Mucosa of stomach (tissue), 1 donor: ENCODE measurements around the gene PDK2.

Experiments
- H3K27me3 ChIP-seq: one replicate; pipeline ENCODE4 v1.7.0; 2013; ENCODE audit warnings: mild to moderate bottlenecking, low read length; ENCODE audit not compliant: control insufficient read depth, insufficient read depth
- H3K36me3 ChIP-seq: one replicate; pipeline ENCODE4 v1.7.0; 2013; ENCODE audit warnings: low read length; ENCODE audit not compliant: control insufficient read depth, insufficient read depth
- H3K4me1 ChIP-seq: one replicate; pipeline ENCODE4 v1.7.0; 2013; ENCODE audit warnings: mild to moderate bottlenecking, low read length; ENCODE audit not compliant: control insufficient read depth, insufficient read depth
- H3K4me3 ChIP-seq: one replicate; pipeline ENCODE4 v1.7.0; 2013; ENCODE audit warnings: low read length
- H3K9ac ChIP-seq: one replicate; pipeline ENCODE4 v1.7.0; 2013; ENCODE audit warnings: mild to moderate bottlenecking, low read length, moderate library complexity
- H3K9me3 ChIP-seq: one replicate; pipeline ENCODE4 v1.7.0; 2013; ENCODE audit warnings: mild to moderate bottlenecking, low read length, moderate library complexity; ENCODE audit not compliant: control insufficient read depth
- donor health status: Pancreatic carcinoma.

PDK2 gene

DNA sequence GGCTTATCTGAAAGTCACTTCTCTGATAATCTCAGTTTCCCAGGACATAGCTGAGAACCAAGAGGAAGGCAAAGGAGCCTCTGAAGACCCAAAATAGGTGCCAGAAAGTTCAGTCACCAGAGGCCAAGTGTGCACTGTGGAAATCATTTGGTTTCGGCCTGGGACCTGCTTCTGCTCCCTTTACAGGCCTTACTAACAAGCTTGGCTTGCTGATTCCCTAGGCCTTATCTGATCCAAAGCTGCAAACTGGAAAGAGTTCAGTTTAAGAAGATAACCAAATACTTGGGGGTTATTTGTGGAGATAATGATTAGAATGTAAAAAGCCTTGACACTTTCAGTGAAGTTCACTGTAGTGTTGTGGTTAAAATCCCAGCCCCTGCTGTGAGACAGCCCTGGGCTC, 22.2 kb upstream of the PDK2 start:
- Histone ChIP-seq H3K4me3 (no peak overlapping the region), H3K4me1 (no peaks in the 10 kb centered on the region), H3K27me3 (no peaks in the 10 kb centered on the region), H3K9me3 (no peaks in the 10 kb centered on the region), H3K36me3 (peaks cover 20% of the 10 kb centered on the region), H3K9ac (no peak overlapping the region)

DNA sequence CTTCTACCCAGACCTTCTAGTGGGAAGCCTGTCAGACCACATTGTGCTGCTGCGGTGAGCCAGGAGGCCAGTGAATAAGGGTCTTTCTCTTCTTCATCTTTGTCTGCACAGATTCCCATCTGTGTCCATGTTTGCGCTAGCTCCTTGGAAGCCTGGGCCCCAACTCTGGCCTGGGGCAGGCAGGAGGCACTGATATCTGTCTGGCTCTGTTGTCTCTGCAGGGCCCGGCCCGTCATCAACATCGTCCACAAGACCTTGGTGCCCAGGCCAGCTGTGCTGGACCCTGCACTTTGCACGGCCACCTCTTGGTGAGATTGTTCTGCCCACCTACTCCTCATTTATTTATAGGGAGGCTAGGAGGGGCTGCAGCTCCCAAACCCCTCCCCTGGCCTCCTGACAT, 20.9 kb upstream of the PDK2 start:
- Histone ChIP-seq H3K27me3 (no peaks in the 10 kb centered on the region), H3K9ac (no peak overlapping the region), H3K36me3 (peaks cover 31% of the 10 kb centered on the region), H3K9me3 (no peaks in the 10 kb centered on the region), H3K4me1 (peaks cover 3% of the 10 kb centered on the region), H3K4me3 (no peak overlapping the region)

DNA sequence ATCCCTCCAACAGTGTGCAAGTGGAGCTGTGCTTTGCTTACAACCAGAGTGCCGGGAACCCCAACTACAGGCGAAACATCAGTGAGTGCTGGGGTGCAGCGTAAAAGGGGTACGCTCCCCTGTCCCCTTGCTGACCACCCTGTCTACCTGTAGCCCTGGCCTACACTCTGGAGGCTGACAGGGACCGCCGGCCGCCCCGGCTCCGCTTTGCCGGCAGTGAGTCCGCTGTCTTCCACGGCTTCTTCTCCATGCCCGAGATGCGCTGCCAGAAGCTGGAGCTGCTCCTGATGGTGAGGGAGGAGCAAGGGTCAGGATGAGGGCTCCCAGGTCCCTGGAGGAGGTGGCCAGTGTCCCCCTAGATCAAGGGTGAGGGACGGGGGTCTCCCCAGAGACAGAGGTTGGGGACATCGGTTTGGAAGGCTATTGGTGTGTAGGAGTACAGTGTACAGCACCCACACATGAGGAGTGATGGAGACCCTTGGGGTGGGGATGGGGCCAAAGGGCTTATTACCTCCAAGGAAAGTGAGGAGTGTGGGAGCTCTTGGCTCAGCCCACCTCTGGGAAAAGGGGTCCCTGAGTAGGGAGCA, 19.6 kb upstream of the PDK2 start:
- Histone ChIP-seq H3K4me3 (no peak overlapping the region), H3K9ac (no peak overlapping the region), H3K9me3 (no peaks in the 10 kb centered on the region), H3K36me3 (peaks cover 39% of the 10 kb centered on the region), H3K27me3 (no peaks in the 10 kb centered on the region), H3K4me1 (peaks cover 12% of the 10 kb centered on the region)

DNA sequence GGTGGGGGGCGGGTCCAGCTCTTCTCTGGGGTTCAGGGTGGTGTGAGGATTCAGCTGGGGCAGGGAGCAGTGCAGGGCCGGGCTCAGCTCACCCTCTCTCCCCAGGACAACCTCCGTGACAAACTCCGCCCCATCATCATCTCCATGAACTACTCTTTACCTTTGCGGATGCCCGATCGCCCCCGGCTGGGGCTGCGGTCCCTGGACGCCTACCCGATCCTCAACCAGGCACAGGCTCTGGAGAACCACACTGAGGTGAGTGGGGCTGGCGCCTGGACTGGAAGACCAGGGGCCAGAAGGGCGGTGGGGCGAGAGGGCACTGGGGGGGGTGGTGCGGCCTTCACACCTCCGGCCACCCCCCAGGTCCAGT, 18.9 kb upstream of the PDK2 start:
- Histone ChIP-seq H3K36me3 (peaks cover 41% of the 10 kb centered on the region), H3K9ac (no peak overlapping the region), H3K4me3 (no peak overlapping the region), H3K9me3 (no peaks in the 10 kb centered on the region), H3K4me1 (peaks cover 12% of the 10 kb centered on the region), H3K27me3 (no peaks in the 10 kb centered on the region)

DNA sequence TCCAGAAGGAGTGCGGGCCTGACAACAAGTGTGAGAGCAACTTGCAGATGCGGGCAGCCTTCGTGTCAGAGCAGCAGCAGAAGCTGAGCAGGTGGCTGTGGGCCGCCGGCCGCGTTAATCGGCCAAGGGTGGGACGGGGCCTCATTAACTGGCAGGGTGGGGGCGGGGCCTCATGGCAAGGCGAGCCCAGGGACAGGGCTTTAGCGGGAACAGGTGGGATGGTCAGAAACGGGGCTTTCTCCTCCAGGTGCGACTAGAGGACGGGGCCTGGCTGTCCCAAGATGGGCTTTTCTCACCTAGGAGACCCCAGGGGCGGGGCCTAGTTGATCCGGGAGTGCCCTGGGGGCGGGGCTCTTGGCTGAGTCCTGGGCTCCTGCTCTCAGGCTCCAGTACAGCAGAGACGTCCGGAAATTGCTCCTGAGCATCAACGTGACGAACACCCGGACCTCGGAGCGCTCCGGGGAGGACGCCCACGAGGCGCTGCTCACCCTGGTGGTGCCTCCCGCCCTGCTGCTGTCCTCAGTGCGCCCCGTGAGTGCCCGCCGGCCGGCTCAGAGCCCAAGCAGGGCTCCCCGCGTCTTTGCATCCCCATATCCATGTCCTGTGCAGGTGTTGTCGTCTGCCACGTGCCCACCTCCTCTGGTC, 18.4 kb upstream of the PDK2 start:
- Histone ChIP-seq H3K4me1 (peaks cover 12% of the 10 kb centered on the region), H3K9me3 (no peaks in the 10 kb centered on the region), H3K27me3 (no peaks in the 10 kb centered on the region), H3K9ac (no peak overlapping the region), H3K36me3 (peaks cover 45% of the 10 kb centered on the region), H3K4me3 (no peak overlapping the region)

DNA sequence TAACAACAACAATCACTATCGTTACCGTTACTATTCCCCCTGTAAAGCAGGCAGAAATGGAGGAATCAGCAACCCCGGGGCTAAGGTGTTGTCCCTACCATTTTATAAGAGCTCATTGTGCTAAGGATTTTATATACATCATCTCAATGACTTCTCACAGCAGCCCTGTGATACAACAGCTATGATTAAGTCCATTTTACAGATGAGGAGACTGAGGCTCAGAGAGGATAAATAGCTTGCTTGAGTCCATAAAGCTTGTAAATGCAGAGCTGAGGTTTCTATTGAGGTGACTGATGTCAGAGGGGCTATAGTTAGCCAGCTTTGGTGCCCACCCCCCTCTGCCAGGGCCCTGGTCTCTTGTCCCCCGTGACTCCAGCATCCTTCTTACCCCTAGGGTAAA, 16.7 kb upstream of the PDK2 start:
- Histone ChIP-seq H3K4me3 (no peak overlapping the region), H3K4me1 (peaks cover 12% of the 10 kb centered on the region), H3K9me3 (no peaks in the 10 kb centered on the region), H3K36me3 (peaks cover 46% of the 10 kb centered on the region), H3K27me3 (no peaks in the 10 kb centered on the region), H3K9ac (no peak overlapping the region)

DNA sequence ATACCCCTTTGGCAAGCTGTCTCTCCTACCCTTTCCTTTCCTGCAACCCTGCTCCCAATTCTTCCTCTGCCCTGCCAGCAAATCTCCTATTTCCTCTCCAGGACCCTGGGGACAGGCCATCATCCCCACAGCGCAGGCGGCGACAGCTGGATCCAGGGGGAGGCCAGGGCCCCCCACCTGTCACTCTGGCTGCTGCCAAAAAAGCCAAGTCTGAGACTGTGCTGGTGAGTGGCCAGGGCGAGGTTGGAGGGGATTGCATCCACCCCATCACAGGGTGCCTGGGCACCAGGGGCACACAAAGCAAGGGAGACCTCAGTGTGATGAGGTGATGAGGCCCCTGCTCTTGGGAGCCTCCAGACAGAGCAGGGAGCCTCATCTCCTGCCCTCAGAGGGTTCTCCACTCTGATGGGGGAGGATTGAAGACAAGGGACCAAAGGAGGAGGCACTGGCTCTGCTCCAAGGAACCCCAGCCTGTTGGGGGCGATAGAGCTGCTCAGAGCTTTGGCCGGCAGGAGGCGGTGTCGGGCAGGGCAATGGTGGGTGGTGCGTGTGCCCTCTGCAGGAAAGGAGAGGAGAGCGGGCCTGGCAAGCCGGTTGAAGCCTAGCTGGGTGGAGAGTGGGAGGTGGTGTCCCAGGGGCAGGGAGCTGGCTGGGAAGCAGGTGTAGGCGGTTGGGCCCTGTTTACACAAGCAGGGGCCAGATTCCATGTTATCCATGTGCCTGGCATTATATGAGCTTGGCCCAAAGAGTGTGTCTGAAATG, 15.6 kb upstream of the PDK2 start:
- H3K9me3 ChIP-seq = no peaks in the 10 kb centered on the region
- H3K4me1 ChIP-seq = peaks cover 12% of the 10 kb centered on the region
- H3K36me3 ChIP-seq = peaks cover 41% of the 10 kb centered on the region
- no peak overlapping the region for H3K9ac ChIP-seq
- H3K27me3 ChIP-seq = no peaks in the 10 kb centered on the region
- no peak overlapping the region for H3K4me3 ChIP-seq

DNA sequence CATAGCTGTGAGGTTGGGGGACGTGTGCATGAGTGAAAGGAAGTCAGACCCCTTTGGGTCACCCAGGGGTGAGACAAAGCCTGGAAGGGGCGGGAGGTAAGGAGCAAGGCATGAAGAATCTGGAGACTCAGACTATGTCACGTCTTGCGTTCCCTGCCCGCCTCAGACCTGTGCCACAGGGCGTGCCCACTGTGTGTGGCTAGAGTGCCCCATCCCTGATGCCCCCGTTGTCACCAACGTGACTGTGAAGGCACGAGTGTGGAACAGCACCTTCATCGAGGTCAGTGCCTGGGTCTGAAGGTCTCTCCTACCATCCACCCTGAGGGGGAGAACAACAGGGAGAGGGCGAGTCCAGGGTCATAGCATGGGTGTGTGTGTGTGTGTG, 15.1 kb upstream of the PDK2 start:
- H3K4me3 ChIP-seq = no peak overlapping the region
- no peak overlapping the region for H3K9ac ChIP-seq
- H3K27me3 ChIP-seq = no peaks in the 10 kb centered on the region
- H3K36me3 ChIP-seq = peaks cover 40% of the 10 kb centered on the region
- peaks cover 12% of the 10 kb centered on the region for H3K4me1 ChIP-seq
- no peaks in the 10 kb centered on the region for H3K9me3 ChIP-seq

DNA sequence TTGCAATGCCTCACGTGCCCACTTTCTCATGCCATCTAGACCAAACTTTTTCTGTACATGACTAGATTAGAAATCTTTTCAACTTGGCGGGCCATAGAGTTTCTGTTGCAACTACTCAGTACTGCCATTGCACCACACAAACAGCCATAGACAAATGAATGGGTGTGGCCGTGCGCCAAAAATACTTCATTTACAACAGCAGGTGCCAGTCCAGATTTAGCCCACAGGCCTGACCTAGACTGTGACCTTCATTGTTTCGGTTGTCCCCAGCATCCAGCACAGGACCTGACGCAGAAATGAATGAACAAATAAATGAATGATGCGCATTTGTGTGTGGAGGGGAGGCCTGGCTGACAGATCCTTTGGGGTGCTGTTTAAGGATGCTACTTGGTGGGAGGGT, 14.3 kb upstream of the PDK2 start:
- H3K9ac ChIP-seq = no peak overlapping the region
- H3K27me3 ChIP-seq = no peaks in the 10 kb centered on the region
- H3K4me1 ChIP-seq = peaks cover 12% of the 10 kb centered on the region
- H3K4me3 ChIP-seq = no peak overlapping the region
- H3K36me3 ChIP-seq = peaks cover 40% of the 10 kb centered on the region
- no peaks in the 10 kb centered on the region for H3K9me3 ChIP-seq

DNA sequence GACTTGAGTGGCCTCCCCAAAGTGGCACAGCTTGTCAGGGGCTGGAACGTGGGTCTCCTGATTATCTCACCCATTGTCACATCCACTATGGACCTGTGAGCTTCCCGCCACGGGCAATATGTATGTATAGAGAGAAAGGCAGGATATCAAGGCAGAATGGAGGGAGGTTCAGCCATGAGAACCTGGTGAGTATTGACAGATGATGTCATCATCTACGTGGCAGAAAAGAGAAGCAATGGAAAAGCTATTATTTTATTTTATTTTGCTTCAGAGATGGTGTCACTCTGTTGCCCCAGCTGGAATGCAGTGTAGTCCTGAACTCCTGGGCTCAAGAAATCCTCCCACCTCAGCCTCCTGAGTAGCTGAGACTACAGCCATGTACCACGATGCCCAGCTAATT, 13.4 kb upstream of the PDK2 start:
- no peaks in the 10 kb centered on the region for H3K27me3 ChIP-seq
- no peaks in the 10 kb centered on the region for H3K9me3 ChIP-seq
- H3K9ac ChIP-seq = no peak overlapping the region
- peaks cover 12% of the 10 kb centered on the region for H3K4me1 ChIP-seq
- H3K4me3 ChIP-seq = no peak overlapping the region
- H3K36me3 ChIP-seq = peaks cover 40% of the 10 kb centered on the region

DNA sequence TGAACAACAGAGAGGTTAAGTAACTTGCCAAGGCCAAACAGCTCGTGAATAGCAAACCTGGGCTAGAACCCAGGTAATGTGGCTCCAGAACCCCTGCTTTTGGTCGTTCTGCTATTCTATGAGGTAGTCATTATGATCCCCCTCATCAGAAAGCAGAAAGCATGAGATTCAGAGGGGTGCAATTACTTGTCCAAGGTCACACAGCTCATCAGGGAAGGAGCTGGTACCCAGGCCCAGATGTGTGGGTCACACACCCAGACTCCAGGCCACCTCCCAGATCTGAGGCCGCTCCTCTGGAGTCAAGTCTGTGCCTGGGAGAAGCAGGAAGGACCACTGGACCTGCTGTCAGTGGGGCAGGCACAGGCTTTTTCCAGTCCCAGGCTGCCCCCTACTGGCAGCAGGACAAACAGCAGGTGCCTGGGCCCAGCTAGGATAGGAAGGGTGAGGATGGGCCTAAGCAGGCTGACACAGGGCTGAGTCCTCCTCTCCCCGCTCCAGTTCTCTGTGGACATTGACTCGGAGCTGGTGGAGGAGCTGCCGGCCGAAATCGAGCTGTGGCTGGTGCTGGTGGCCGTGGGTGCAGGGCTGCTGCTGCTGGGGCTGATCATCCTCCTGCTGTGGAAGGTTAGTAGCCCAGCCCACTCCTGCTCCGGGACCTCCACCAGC, 7.8 kb upstream of the PDK2 start:
- H3K9ac ChIP-seq = no peak overlapping the region
- H3K36me3 ChIP-seq = peaks cover 17% of the 10 kb centered on the region
- no peaks in the 10 kb centered on the region for H3K27me3 ChIP-seq
- no peaks in the 10 kb centered on the region for H3K4me1 ChIP-seq
- no peaks in the 10 kb centered on the region for H3K9me3 ChIP-seq
- H3K4me3 ChIP-seq = no peak overlapping the region

DNA sequence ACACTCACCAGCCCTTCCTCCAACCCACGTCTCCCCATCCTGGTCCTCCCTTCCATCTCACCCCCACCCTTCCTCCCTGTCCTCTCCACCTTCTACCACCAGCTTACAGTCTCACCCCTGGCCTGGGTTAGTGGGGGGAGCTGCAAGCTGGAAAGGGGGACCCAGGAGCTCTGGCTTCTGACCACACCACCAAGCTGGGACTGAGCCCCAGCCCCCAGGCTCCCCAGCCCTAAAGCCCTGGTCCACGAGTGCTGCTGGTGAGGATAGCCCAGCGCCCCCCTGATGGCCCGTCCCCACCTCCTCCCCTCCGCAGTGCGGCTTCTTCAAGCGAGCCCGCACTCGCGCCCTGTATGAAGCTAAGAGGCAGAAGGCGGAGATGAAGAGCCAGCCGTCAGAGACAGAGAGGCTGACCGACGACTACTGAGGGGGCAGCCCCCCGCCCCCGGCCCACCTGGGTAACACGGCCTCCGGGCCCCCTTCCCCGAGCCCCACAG, 7.2 kb upstream of the PDK2 start:
- Histone ChIP-seq H3K9me3 (no peaks in the 10 kb centered on the region), H3K27me3 (no peaks in the 10 kb centered on the region), H3K4me1 (no peaks in the 10 kb centered on the region), H3K4me3 (no peak overlapping the region), H3K9ac (no peak overlapping the region), H3K36me3 (peaks cover 11% of the 10 kb centered on the region)
